DOHH2 (cell line): Measurements from ENCODE around the gene PREX1.

Experiments used
- EZH2phosphoT487 ChIP-seq: fragments of 200-600 bp; sonication (generic); IDR thresholded peaks from 2 replicates; pipeline ENCODE4 v1.6.1; 2017; ENCODE audit warnings: borderline replicate concordance, mild to moderate bottlenecking, antibody characterized with exemption, low read length, moderate library complexity, mixed read lengths
- TF ChIP-seq, protein P1 (sequence below): fragments of 200-600 bp; sonication (generic); IDR thresholded peaks from one replicate; pipeline ENCODE4 v1.5.1; 2014; ENCODE audit warnings: antibody characterized with exemption, mild to moderate bottlenecking, low read depth, low read length; ENCODE audit not compliant: poor library complexity, severe bottlenecking

DNA sequence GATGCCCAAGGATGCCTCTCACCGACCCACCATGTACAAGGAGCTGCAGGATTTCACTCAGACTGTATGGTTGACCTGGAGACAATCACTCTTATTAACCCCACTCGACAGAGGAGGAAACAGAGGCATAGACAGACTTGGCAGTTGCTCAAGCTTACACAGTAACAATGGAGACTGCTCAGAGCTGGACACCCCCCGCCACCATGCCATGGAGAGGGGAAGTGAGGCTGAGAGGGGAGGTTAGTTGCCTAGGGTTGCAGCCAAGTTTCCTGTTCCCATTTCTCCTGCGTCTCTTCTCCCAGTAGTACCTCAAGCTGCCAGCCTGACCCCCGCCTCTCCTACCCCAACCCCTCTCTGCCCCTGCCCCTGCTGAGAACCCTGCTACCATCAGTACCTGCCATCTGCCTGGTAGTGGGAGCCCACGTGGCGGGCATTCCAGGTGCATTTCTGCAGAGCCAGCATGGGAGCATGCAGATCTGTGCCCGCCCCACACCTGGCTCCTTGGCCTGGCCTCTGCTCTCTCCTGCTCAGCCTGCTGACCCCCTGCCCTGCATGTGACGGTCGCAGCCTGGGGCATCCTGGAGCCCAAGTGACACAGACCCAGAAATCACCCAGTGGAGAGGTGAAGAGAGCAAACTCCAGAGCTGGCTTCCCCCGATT lies 157.7 kb downstream of the PREX1 start:
- TF ChIP-seq, protein P1, sequence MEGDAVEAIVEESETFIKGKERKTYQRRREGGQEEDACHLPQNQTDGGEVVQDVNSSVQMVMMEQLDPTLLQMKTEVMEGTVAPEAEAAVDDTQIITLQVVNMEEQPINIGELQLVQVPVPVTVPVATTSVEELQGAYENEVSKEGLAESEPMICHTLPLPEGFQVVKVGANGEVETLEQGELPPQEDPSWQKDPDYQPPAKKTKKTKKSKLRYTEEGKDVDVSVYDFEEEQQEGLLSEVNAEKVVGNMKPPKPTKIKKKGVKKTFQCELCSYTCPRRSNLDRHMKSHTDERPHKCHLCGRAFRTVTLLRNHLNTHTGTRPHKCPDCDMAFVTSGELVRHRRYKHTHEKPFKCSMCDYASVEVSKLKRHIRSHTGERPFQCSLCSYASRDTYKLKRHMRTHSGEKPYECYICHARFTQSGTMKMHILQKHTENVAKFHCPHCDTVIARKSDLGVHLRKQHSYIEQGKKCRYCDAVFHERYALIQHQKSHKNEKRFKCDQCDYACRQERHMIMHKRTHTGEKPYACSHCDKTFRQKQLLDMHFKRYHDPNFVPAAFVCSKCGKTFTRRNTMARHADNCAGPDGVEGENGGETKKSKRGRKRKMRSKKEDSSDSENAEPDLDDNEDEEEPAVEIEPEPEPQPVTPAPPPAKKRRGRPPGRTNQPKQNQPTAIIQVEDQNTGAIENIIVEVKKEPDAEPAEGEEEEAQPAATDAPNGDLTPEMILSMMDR = no peak
- no peak for TF ChIP-seq EZH2phosphoT487
